Mucosa of gallbladder (tissue), 1 donor: ENCODE results near the gene FERMT3. TPM values are rescaled to one million over a fixed set of nuclear protein-coding genes. Genes with fewer than 3 reads are reported as not detected.

Experiments used
- DNase-seq: peaks from one replicate; pipeline ENCODE4 v3.0.0-alpha.2; 2020; ENCODE audit warnings: low spot score
- total RNA-seq: library from RNA; stranded (reverse); gene quantifications from one replicate; pipeline ENCODE4 v1.2.1, GENCODE V29; 2021
- donor health status: DM: no; HTN: no; CAD: no.

FERMT3 gene
- total RNA-seq, 1 donor from 2014 or later = 21.7 TPM

DNA sequence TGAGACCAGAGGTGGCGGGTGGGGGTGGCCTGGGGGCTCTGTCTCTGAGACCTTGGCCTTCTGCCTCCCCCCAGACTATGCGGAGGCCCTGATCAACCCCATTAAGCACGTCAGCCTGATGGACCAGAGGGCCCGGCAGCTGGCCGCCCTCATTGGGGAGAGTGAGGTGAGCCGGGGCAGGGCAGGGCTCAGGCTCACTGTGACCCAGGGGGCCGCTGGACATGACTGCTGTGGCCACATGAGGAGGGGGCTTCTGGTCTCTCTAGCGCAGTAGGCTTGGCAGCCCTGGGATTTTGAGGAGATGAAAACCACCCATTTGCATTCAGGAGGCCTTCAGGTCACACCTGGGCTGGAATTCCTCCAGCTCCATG lies 57.4 kb downstream of the FERMT3 start:
- no peak for DNase-seq

DNA sequence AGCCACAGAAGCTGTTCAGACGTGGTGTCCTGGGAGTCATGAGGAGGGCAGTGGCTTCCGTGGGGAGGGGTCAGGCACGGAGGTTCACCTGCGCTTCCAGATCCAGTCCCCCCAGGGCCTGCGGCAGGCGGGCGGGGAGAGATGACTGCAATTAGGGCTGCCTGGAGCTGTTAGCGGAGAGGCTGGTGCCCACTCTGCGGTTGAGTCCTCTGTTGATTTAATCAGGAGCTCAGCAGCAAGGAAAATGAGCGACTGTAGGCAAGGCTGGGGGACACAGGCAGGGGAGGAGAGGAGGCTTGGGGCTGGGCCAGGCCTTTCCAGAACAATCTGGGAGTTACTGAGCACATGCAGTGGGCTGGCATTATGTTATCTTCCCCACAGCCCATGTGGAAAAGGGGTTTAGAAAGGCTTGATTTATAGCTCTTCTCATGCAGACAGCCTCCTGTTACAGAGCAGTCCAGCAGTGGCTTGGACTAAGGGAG lies 57.9 kb downstream of the FERMT3 start:
- DNase-seq = no peak

DNA sequence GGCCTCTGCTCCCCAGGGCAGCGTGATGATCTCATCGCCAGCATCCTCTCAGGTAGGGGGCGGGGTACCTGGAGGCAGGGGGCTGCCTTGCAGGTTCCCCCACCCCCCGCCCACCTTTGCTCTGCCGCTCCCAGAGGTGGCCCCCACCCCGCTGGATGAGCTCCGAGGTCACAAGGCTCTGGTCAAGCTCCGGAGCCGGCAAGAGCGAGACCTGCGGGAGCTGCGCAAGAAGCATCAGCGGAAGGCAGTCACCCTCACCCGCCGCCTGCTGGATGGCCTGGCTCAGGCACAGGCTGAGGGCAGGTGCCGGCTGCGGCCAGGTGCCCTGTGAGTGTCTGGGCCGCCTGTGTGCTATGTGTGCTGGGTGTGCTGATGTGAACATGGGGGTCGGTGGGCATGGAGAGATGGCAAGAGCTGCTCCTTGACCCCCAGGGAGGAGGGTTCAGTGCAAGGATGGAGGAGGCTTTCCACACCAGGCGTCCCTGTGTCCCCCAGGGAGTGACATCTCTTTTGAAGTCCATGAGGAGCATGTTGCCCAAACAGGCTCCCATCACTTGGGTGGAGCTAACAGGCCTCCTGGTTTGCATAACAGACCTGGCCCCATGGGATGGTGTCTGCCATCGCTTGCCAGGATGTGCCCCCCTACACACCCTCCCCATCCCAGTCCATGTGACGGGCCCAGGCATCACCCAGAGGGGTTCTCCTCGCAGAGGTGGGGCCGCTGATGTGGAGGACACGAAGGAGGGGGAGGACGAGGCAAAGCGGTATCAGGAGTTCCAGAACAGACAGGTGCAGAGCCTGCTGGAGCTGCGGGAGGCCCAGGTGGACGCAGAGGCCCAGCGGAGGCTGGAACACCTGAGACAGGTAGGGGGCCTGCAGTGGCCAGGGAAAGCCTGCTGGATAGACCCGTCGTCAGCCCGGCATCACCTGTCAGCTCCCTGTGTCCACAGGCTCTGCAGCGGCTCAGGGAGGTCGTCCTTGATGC lies 58.9 kb downstream of the FERMT3 start:
- no peak for DNase-seq

DNA sequence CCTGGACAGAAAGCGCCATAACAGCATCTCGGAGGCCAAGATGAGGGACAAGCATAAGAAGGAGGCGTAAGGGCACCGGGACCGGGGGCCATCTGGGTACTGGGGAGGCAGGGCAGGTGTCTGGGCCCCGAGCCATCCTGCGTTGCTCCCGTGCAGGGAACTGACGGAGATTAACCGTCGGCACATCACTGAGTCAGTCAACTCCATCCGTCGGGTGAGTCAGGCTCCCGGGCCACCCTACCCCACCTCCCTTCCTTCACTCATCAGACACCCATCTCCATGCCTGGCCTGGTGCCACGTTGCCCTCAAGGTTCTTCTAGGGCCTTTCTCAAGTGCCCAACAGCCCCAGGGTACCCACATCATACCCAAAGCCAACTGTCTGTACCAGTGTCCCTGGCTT lies 59.8 kb downstream of the FERMT3 start:
- no peak for DNase-seq

DNA sequence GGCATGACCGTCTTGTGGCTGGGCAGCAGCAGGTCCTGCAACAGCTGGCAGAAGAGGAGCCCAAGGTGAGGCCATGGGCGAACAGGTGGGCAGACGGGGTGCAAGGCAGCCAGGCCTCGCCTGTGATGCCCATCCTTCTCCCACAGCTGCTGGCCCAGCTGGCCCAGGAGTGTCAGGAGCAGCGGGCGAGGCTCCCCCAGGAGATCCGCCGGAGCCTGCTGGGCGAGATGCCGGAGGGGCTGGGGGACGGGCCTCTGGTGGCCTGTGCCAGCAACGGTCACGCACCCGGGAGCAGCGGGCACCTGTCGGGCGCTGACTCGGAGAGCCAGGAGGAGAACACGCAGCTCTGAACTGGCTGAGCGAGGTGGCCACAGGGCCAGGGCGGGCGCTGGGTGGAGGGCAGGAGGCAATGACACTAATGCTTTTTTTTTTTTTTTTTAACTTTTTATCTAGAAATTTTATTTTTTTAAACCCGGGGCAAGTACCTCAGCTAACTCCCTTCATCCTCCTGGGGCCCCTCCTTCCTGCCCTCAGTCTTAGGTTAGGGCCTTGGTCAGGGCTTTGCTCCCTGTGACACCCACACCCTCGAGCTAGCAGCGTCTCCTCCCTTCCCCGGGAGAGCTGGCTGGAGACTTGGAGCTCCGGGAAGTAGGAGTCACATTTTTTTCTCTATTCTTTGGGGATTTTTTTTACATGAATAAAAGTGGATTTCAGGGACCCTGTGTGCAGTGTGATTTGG lies 60.9 kb downstream of the FERMT3 start:
- no peak for DNase-seq

DNA sequence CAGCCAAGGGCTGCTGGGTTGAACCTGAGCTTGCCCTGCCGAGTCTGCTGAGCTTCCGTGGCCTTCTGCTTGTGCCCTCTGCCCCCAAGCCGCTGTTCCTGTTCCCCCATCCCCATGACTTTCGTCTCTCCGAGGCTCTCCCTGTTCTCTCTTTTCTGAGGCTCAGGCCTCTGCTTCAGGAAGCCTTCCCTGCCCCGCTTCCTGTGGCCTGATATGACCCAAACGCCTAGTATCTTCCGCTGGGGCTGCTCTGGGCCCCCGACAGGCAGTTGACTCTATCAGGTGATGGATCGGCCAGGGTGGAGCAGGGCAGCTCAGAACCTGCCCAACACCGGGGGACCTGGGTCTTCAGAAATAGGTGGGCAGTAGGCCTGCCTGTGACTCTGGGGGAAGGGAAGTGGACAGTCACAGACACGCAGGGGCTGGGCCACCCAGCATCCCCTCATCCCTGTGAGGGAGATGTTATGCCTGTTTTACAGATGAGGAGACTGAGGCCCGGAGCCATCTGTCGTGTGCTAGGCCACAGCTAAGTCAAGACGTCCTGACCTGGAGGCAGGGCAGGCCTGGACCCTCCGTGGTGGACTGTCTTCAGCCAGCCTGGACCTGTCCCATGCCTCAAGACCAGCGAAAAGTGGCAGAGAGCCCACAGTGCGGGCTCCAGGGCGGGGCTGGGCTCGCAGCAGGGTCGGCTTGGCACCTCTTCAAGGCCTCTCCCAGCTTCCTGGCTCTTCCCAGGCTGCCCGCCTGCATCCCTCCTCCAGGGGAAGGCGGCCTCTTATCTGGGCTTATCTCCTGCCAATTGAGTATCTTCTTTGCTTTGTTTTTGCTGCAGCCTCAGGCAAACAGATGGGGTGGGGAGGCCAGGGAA lies 61.7 kb downstream of the FERMT3 start:
- peak; percentile 73 for DNase-seq

DNA sequence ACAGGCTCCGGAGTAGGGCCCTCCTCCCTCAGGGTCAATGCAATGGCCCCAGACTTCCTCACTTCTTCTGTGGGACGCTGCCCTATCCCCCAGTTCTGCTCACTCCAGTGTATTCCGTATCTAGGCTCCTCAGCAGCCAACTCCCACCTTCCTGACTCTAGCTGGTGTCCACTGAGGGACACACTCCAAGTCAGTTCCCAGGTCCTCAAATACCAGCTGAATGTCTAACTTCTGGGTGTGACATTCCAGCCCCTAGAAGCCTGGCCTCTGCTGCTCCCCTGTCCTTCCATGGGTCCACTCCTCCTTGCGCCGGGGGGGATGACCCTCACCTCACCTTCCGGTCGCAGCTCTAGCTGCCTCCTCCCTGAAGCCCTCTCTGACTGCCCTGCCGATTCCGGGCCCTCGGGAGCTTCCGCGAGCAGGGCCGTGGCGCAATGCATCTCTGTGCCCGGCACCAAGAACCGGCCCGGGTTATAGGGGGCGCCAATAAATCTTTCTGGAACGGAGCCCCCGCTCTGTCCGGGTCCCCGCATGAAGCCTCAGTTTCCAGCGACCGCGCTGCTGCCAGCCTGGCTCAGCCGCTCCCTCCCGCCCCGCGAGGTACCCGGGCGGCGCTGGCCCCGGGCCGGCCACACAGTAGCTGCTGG lies 62.5 kb downstream of the FERMT3 start:
- peak; percentile 47 for DNase-seq

DNA sequence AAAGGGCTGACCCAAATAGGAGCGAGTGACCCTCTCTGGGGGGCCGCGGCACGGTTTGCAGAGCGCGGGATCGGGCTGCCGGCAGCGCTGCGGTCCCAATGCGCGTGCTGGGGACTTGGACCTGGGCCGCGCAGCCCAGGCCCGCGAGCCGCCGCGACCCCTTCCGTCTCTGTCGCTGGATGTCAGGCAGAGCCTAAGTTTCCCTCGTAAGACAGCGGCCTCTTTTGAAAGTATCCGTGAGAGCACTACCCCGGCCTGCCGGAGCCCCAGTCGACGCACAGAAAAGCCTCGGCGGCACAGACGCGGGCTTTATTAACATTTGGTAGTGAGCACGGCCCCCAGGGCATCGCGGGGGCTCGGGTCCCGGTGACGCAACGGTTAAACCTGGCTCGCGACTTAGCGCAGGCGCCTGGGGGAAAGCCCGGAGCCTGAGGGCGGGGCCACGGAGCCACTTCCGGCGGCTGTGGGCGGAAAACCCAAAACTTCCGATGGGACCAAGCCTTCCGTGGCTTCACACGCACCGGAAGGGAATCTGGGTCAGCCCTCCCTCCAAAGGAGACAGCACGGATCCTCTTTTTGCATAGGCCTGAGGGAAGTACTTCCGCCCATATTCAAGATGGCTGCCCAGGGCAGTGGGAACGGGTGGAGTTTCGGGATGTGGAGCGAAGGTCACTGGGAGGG lies 63.2 kb downstream of the FERMT3 start:
- DNase-seq = peak; percentile 98

Other genes with a start within 250 kb of the FERMT3 start
- 368 TPM for gene COX8A, start 232.1 kb upstream of the FERMT3 start, total RNA-seq
- 72.4 TPM for gene OTUB1, start 220.3 kb upstream of the FERMT3 start, total RNA-seq
- 3.8 TPM for gene FLRT1, start 170.8 kb upstream of the FERMT3 start, total RNA-seq
- gene MACROD1, start 40.6 kb upstream of the FERMT3 start, total RNA-seq = 19.3 TPM
- 115 TPM for gene STIP1, start 20.6 kb upstream of the FERMT3 start, total RNA-seq
- 47.4 TPM for gene TRPT1, start 19.5 kb downstream of the FERMT3 start, total RNA-seq
- gene NUDT22, start 19.6 kb downstream of the FERMT3 start, total RNA-seq = 78.6 TPM
- 62.7 TPM for gene DNAJC4, start 23.8 kb downstream of the FERMT3 start, total RNA-seq
- gene VEGFB, start 27.9 kb downstream of the FERMT3 start, total RNA-seq = 104 TPM
- gene FKBP2, start 34.4 kb downstream of the FERMT3 start, total RNA-seq = 120 TPM
- 74.7 TPM for gene PPP1R14B, start 40.2 kb downstream of the FERMT3 start, total RNA-seq
- 42.4 TPM for gene PLCB3, start 44.8 kb downstream of the FERMT3 start, total RNA-seq
- 112 TPM for gene BAD, start 77.9 kb downstream of the FERMT3 start, total RNA-seq
- 105 TPM for gene GPR137, start 79.1 kb downstream of the FERMT3 start, total RNA-seq
- gene KCNK4, start 84.6 kb downstream of the FERMT3 start, total RNA-seq = not detected
- gene CATSPERZ, start 93.6 kb downstream of the FERMT3 start, total RNA-seq = 0.29 TPM
- 97.7 TPM for gene ESRRA, start 98.8 kb downstream of the FERMT3 start, total RNA-seq
- gene TRMT112, start 110.8 kb downstream of the FERMT3 start, total RNA-seq = 126 TPM
- gene PRDX5, start 111.4 kb downstream of the FERMT3 start, total RNA-seq = 202 TPM
- 25.8 TPM for gene CCDC88B, start 133.5 kb downstream of the FERMT3 start, total RNA-seq
- 33.0 TPM for gene RPS6KA4, start 152.4 kb downstream of the FERMT3 start, total RNA-seq